HCT116 (cell line): ENCODE results near the gene ACSL6. TPM values are rescaled to one million over a fixed set of nuclear protein-coding genes. Genes with fewer than 3 reads are reported as not detected.

Experiments
- ATAC-seq: fragments of 200-7000 bp; cut with Tn5 transposase; 2 replicates; pipeline ENCODE4 v1.9.1; 2020; ENCODE audit warnings: mild to moderate bottlenecking, moderate library complexity
- BruUV-seq: library from RNA; stranded (reverse); fragments of 400-500 nt; replicated peaks from 2 replicates; lab custom pipeline; 2021; lab: Mats Ljungman, UMichigan
- CTCF ChIA-PET: fragments of 300-600 bp; sonication (Branson Sonifier 250); formaldehyde crosslinking; loops from one replicate; lab custom pipeline; 2021; ENCODE audit warnings: antibody characterized with exemption; lab: Charles Lee
- POLR2A ChIA-PET: fragments of 300-600, 350-600 bp; sonication (Branson Sonifier 250); formaldehyde crosslinking; loops from one replicate; lab custom pipeline; 2021; ENCODE audit warnings: antibody characterized with exemption; lab: Charles Lee
- RAD21 ChIA-PET, 2 experiments: fragments of 300-600 bp; sonication (Branson Sonifier 250); formaldehyde crosslinking; loops; one replicate each; lab custom pipeline; 2023; ENCODE audit warnings: low total read pairs in 2 of 2; ENCODE audit not compliant: uncharacterized antibody in 2 of 2, unreplicated experiment in 2 of 2, low non-redundant PET in 1 of 2; lab: Charles Lee
- DNase-seq: peaks from one replicate; pipeline ENCODE4 v3.0.0-alpha.2; 2010; ENCODE audit warnings: low read depth, low spot score
- H2AFZ ChIP-seq: fragments of 200-600 bp; shearing (Covaris generic), sonication (generic); 2 replicates; pipeline ENCODE4 v1.6.1; 2017; ENCODE audit warnings: low read depth, mixed run types, mixed read lengths, antibody characterized with exemption, low read length; ENCODE audit not compliant: poor library complexity, severe bottlenecking
- H3K27ac ChIP-seq: 2 replicates; pipeline ENCODE4 v1.5.1; 2012; ENCODE audit warnings: low read depth, low read length
- H3K27me3 ChIP-seq: fragments of 200-600 bp; sonication (generic); 2 replicates; pipeline ENCODE4 v1.6.1; 2016; ENCODE audit warnings: mixed run types, low read length, mixed read lengths; ENCODE audit not compliant: insufficient read depth
- H3K36me3 ChIP-seq, 2 experiments: fragments of 200-500 bp in 1 of 2; fragments of 200-600 bp in 1 of 2; sonication (Bioruptor generic) in 1 of 2; sonication (generic) in 1 of 2; 2 replicates each; pipeline versions ENCODE4 v1.5.1 to v1.6.1; 2014 to 2016; ENCODE audit warnings: low read length in 2 of 2, inconsistent platforms in 1 of 2, mixed read lengths in 1 of 2, mixed run types in 1 of 2; ENCODE audit not compliant: insufficient read depth in 2 of 2, control insufficient read depth in 1 of 2
- H3K4me1 ChIP-seq, 2 experiments: fragments of 200-600 bp in 1 of 2; sonication (generic) in 1 of 2; 2 replicates each; pipeline versions ENCODE4 v1.5.1 to v1.6.1; 2012 to 2017; ENCODE audit warnings: low read length in 2 of 2, inconsistent platforms in 1 of 2, mild to moderate bottlenecking in 1 of 2, mixed read lengths in 1 of 2, mixed run types in 1 of 2, moderate library complexity in 1 of 2; ENCODE audit not compliant: insufficient read depth in 2 of 2, control insufficient read depth in 1 of 2
- H3K4me2 ChIP-seq: fragments of 200-600 bp; sonication (generic); 2 replicates; pipeline ENCODE4 v1.6.1; 2017; ENCODE audit warnings: mixed run types, low read length, mixed read lengths
- H3K4me3 ChIP-seq, 2 experiments: fragments of 200-600 bp in 1 of 2; sonication (generic) in 1 of 2; replicated peaks in 1 of 2; 2 replicates each; pipeline ENCODE4 v1.5.1; 2011 to 2016; ENCODE audit warnings: low read length in 2 of 2, control low read depth in 1 of 2, low read depth in 1 of 2, mild to moderate bottlenecking in 1 of 2, mixed read lengths in 1 of 2, mixed run types in 1 of 2
- H3K79me2 ChIP-seq: fragments of 200-600 bp; sonication (generic); 2 replicates; pipeline ENCODE4 v1.6.1; 2017; ENCODE audit warnings: mild to moderate bottlenecking, mixed run types, low read length, moderate library complexity, mixed read lengths; ENCODE audit not compliant: insufficient read depth
- H3K9ac ChIP-seq: fragments of 200-600 bp; sonication (generic); 2 replicates; pipeline ENCODE4 v1.6.1; 2016; ENCODE audit warnings: low read length, mixed read lengths
- H3K9me2 ChIP-seq: fragments of 200-600 bp; sonication (generic), shearing (Covaris generic); 2 replicates; pipeline ENCODE4 v1.6.1; 2017; ENCODE audit warnings: mixed run types, mild to moderate bottlenecking, moderate library complexity; ENCODE audit not compliant: insufficient read depth
- H3K9me3 ChIP-seq, 2 experiments: fragments of 200-500 bp in 1 of 2; fragments of 200-600 bp in 1 of 2; sonication (Bioruptor generic) in 1 of 2; sonication (generic) in 1 of 2; 2 replicates each; pipeline ENCODE4 v1.6.1; 2014 to 2017; ENCODE audit warnings: low read length in 2 of 2, mixed read lengths in 2 of 2, inconsistent platforms in 1 of 2, low read depth in 1 of 2, mild to moderate bottlenecking in 1 of 2, mixed run types in 1 of 2, moderate library complexity in 1 of 2; ENCODE audit not compliant: control insufficient read depth in 1 of 2, insufficient read depth in 1 of 2
- H4K20me1 ChIP-seq: fragments of 200-600 bp; sonication (generic), shearing (Covaris generic); 2 replicates; pipeline ENCODE4 v1.6.1; 2017; ENCODE audit warnings: mixed run types, mild to moderate bottlenecking, moderate library complexity; ENCODE audit not compliant: insufficient read depth
- CEBPB ChIP-seq: IDR thresholded peaks from 2 replicates; pipeline ENCODE4 v1.6.1; 2012; ENCODE audit warnings: low read depth
- EZH2 ChIP-seq: fragments of 200-600 bp; sonication (generic); IDR thresholded peaks from 2 replicates; pipeline ENCODE4 v1.6.1; 2017; ENCODE audit warnings: antibody characterized with exemption, mixed run types
- EZH2phosphoT487 ChIP-seq: fragments of 200-600 bp; IDR thresholded peaks from 2 replicates; pipeline ENCODE4 v1.6.1; 2018; ENCODE audit warnings: antibody characterized with exemption, borderline replicate concordance
- JUND ChIP-seq: IDR thresholded peaks from 2 replicates; pipeline ENCODE4 v1.6.1; 2012
- POLR2A ChIP-seq: IDR thresholded peaks from 2 replicates; pipeline ENCODE4 v1.7.0; 2011; ENCODE audit warnings: borderline replicate concordance; ENCODE audit not compliant: insufficient read depth, insufficient read length; ENCODE audit errors: extremely low read depth
- POLR2AphosphoS5 ChIP-seq: IDR thresholded peaks from 2 replicates; pipeline ENCODE4 v1.6.1; 2011; ENCODE audit warnings: mild to moderate bottlenecking, low read depth, low read length, moderate library complexity
- RAD21 ChIP-seq: IDR thresholded peaks from 2 replicates; pipeline ENCODE4 v1.6.1; 2012; ENCODE audit warnings: low read depth, mild to moderate bottlenecking
- SP1 ChIP-seq: IDR thresholded peaks from 2 replicates; pipeline ENCODE4 v1.6.1; 2012; ENCODE audit warnings: low read depth
- TCF7L2 ChIP-seq: IDR thresholded peaks from 2 replicates; pipeline ENCODE4 v1.7.0; 2011; ENCODE audit warnings: borderline replicate concordance, inconsistent platforms; ENCODE audit not compliant: insufficient read depth, insufficient read length; ENCODE audit errors: extremely low read depth
- YY1 ChIP-seq: IDR thresholded peaks from 2 replicates; pipeline ENCODE4 v1.6.1; 2011; ENCODE audit warnings: low read length, low read depth, moderate library complexity, mild to moderate bottlenecking; ENCODE audit not compliant: insufficient replicate concordance; ENCODE audit errors: extremely low read depth
- ZFX ChIP-seq: fragments of 450-650 bp; IDR thresholded peaks from 2 replicates; pipeline ENCODE4 v1.6.1; 2017
- intact Hi-C: fragments of 100-400 bp; cut with micrococcal nuclease; formaldehyde crosslinking; loops from 2 replicates; pipeline ENCODE4 v1.10.0; 2022
- total RNA-seq: library from RNA; stranded (reverse); gene quantifications from one replicate; pipeline ENCODE4 v1.2.1, GENCODE V29; 2021; ENCODE audit not compliant: unreplicated experiment
- TF ChIP-seq, protein P1 (sequence below): IDR thresholded peaks from 2 replicates; pipeline ENCODE4 v1.6.1; 2012; ENCODE audit warnings: low read depth
- TF ChIP-seq, protein P2 (sequence below): IDR thresholded peaks from 2 replicates; pipeline ENCODE4 v1.6.1; 2012
- TF ChIP-seq, protein P3 (sequence below), 3 experiments: fragments of 200-600 bp in 1 of 3; sonication (generic) in 1 of 3; IDR thresholded peaks in 2 of 3; conservative IDR thresholded peaks in 1 of 3; 2 replicates each; pipeline ENCODE4 v1.5.1; 2012 to 2017; ENCODE audit warnings: low read depth in 2 of 3, low read length in 2 of 3, antibody characterized with exemption in 1 of 3, borderline replicate concordance in 1 of 3, control low read depth in 1 of 3, mild to moderate bottlenecking in 1 of 3, mixed read lengths in 1 of 3, mixed run types in 1 of 3, moderate library complexity in 1 of 3; ENCODE audit not compliant: insufficient read depth in 1 of 3
- TF ChIP-seq, protein P4 (sequence below): IDR thresholded peaks from 2 replicates; pipeline ENCODE4 v1.6.1; 2012

Gene ACSL6
- total RNA-seq, 1 experiment from 2014 or later = 2.3 TPM

DNA sequence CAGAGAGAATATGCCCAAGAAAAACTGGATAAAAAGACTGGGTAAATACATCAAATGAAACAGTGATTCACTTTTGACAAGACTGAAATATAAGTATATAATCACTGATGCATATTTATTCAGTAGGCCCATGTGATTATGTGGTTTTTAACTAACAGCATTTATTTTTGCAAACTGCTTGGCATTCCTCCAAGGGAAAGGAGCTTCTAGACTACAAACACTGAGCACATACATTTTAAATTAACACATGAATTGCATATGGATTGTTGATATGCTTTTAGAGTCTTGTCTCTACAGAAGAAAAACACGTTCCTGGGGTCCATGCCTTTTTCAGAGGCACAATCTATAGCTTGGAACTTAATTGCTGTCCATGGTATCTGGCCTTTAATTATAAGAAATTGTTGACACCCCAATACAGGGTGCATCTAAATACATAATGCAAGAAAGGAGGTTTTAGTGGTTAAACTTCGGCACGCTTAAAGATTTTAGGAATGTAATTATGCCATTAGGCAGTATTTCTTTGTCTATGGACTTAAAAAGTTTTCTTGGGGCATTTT is 59.1 kb downstream of the ACSL6 start:
- TF ChIP-seq EZH2phosphoT487 = no peak
- TF ChIP-seq, protein P1, sequence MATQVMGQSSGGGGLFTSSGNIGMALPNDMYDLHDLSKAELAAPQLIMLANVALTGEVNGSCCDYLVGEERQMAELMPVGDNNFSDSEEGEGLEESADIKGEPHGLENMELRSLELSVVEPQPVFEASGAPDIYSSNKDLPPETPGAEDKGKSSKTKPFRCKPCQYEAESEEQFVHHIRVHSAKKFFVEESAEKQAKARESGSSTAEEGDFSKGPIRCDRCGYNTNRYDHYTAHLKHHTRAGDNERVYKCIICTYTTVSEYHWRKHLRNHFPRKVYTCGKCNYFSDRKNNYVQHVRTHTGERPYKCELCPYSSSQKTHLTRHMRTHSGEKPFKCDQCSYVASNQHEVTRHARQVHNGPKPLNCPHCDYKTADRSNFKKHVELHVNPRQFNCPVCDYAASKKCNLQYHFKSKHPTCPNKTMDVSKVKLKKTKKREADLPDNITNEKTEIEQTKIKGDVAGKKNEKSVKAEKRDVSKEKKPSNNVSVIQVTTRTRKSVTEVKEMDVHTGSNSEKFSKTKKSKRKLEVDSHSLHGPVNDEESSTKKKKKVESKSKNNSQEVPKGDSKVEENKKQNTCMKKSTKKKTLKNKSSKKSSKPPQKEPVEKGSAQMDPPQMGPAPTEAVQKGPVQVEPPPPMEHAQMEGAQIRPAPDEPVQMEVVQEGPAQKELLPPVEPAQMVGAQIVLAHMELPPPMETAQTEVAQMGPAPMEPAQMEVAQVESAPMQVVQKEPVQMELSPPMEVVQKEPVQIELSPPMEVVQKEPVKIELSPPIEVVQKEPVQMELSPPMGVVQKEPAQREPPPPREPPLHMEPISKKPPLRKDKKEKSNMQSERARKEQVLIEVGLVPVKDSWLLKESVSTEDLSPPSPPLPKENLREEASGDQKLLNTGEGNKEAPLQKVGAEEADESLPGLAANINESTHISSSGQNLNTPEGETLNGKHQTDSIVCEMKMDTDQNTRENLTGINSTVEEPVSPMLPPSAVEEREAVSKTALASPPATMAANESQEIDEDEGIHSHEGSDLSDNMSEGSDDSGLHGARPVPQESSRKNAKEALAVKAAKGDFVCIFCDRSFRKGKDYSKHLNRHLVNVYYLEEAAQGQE = peak; percentile 34
- RAD21 ChIA-PET = no interaction called here
- H3K36me3 ChIP-seq = no peaks in the 10 kb centered on the region
- H3K79me2 ChIP-seq = no peaks in the 10 kb centered on the region
- no peak overlapping the region for H3K27ac ChIP-seq
- CTCF ChIA-PET = no interaction called here
- no peaks in the 10 kb centered on the region for H3K27me3 ChIP-seq
- H3K9me3 ChIP-seq = no peaks in the 10 kb centered on the region
- H3K4me3 ChIP-seq = no peak overlapping the region
- no peak overlapping the region for H3K9ac ChIP-seq
- POLR2A ChIA-PET = no interaction called here
- no peaks in the 10 kb centered on the region for H3K9me2 ChIP-seq
- H4K20me1 ChIP-seq = no peaks in the 10 kb centered on the region
- DNase-seq (no peak), ATAC-seq (no peak)
- intact Hi-C loops = no loop called here
- no peaks in the 10 kb centered on the region for H3K4me1 ChIP-seq
- H2AFZ ChIP-seq = no peak overlapping the region
- no peak overlapping the region for H3K4me2 ChIP-seq
- no TSS peak for BruUV-seq

DNA sequence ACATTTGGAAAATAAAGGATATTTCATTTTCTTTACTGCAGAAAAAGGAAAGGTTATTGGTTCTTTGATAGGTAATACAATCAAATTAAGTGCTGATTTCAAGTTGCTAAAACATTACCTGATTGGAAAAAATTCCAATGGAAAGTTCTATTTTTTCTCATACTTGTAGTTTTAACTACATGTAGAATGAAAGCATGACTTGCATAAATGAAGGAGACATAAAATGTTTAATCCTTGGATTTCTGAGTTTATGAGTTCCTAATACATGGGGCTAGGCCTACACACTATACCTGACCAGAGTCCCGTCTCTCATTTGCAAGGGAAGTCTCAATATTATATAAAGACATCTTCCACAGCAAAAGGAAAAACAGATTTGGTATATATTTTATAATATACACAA is 60.8 kb downstream of the ACSL6 start:
- no peak overlapping the region for H3K27ac ChIP-seq
- ChIA-PET RAD21 (no interaction called here), POLR2A (no interaction called here), CTCF (no interaction called here)
- H4K20me1 ChIP-seq = no peaks in the 10 kb centered on the region
- intact Hi-C loops = no loop called here
- H2AFZ ChIP-seq = no peak overlapping the region
- H3K27me3 ChIP-seq = no peaks in the 10 kb centered on the region
- H3K4me3 ChIP-seq = no peak overlapping the region
- H3K4me2 ChIP-seq = no peak overlapping the region
- no peaks in the 10 kb centered on the region for H3K4me1 ChIP-seq
- H3K36me3 ChIP-seq = no peaks in the 10 kb centered on the region
- no peak for ATAC-seq
- no peaks in the 10 kb centered on the region for H3K79me2 ChIP-seq
- H3K9ac ChIP-seq = no peak overlapping the region
- DNase-seq = no peak
- H3K9me2 ChIP-seq = no peaks in the 10 kb centered on the region
- no peaks in the 10 kb centered on the region for H3K9me3 ChIP-seq
- no TSS peak for BruUV-seq
- TF ChIP-seq EZH2phosphoT487 (no peak), JUND (no peak), POLR2A (no peak), SP1 (no peak), EZH2 (no peak), RAD21 (no peak), TCF7L2 (no peak), CEBPB (no peak), YY1 (no peak), ZFX (no peak), POLR2AphosphoS5 (no peak)
- TF ChIP-seq, protein P2, sequence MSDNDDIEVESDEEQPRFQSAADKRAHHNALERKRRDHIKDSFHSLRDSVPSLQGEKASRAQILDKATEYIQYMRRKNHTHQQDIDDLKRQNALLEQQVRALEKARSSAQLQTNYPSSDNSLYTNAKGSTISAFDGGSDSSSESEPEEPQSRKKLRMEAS = no peak
- TF ChIP-seq, protein P3, sequence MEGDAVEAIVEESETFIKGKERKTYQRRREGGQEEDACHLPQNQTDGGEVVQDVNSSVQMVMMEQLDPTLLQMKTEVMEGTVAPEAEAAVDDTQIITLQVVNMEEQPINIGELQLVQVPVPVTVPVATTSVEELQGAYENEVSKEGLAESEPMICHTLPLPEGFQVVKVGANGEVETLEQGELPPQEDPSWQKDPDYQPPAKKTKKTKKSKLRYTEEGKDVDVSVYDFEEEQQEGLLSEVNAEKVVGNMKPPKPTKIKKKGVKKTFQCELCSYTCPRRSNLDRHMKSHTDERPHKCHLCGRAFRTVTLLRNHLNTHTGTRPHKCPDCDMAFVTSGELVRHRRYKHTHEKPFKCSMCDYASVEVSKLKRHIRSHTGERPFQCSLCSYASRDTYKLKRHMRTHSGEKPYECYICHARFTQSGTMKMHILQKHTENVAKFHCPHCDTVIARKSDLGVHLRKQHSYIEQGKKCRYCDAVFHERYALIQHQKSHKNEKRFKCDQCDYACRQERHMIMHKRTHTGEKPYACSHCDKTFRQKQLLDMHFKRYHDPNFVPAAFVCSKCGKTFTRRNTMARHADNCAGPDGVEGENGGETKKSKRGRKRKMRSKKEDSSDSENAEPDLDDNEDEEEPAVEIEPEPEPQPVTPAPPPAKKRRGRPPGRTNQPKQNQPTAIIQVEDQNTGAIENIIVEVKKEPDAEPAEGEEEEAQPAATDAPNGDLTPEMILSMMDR (IDR thresholded peaks at IDR 0.05 in 2 of 3, conservative IDR thresholded peaks at IDR 0.05 in 1 of 3; ENCODE audit: borderline replicate concordance in 1 of 3, insufficient read depth in 1 of 3, low read depth in 2 of 3, low read length in 2 of 3) = no peak
- TF ChIP-seq, protein P4, sequence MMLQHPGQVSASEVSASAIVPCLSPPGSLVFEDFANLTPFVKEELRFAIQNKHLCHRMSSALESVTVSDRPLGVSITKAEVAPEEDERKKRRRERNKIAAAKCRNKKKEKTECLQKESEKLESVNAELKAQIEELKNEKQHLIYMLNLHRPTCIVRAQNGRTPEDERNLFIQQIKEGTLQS = no peak
